ENCODE measurements around the gene ABHD17C. TPM values are rescaled to one million over a fixed set of nuclear protein-coding genes. Genes with fewer than 3 reads are reported as not detected.

ABHD17C gene
- total RNA-seq, 4 donors from 2014 or later = 1.1 to 4.3 (median 2.1) TPM

- no peak for TF ChIP-seq CTCF (IDR thresholded peaks at IDR 0.05)
- no peak for DNase-seq (ENCODE audit: low spot score)
Observed at GRCh38 chr15:80789796-80790195, 94.7 kb downstream of the ABHD17C start.

GRCh38 chr15:80790236-80790635 lies 95.1 kb downstream of the ABHD17C start:
- DNase-seq (ENCODE audit: low spot score) = no peak
- no peak for ATAC-seq (ENCODE audit: low FRiP score)
- TF ChIP-seq CTCF (IDR thresholded peaks at IDR 0.05) = no peak

More at GRCh38 chr15:80789796-80790195, 94.7 kb downstream of the ABHD17C start:
- no peak for ATAC-seq (ENCODE audit: low FRiP score)

- DNase-seq (ENCODE audit: low spot score) (no peak), ATAC-seq (ENCODE audit: low FRiP score) (no peak)
- no peak for TF ChIP-seq CTCF (IDR thresholded peaks at IDR 0.05)
Observed at GRCh38 chr15:80791004-80791403, 95.9 kb downstream of the ABHD17C start.

GRCh38 chr15:80796407-80796806 lies 101.3 kb downstream of the ABHD17C start:
- TF ChIP-seq CTCF (IDR thresholded peaks at IDR 0.05) = no peak
- no peak for ATAC-seq (ENCODE audit: low FRiP score)
- DNase-seq (ENCODE audit: low spot score) = no peak

GRCh38 chr15:80798911-80799310 lies 103.8 kb downstream of the ABHD17C start:
- DNase-seq (ENCODE audit: low spot score) (no peak), ATAC-seq (ENCODE audit: low FRiP score) (no peak)
- TF ChIP-seq CTCF (IDR thresholded peaks at IDR 0.05) = no peak

- DNase-seq (ENCODE audit: low spot score) (no peak), ATAC-seq (ENCODE audit: low FRiP score) (no peak)
- no peak for TF ChIP-seq CTCF (IDR thresholded peaks at IDR 0.05)
Observed at GRCh38 chr15:80800067-80800466, 105.0 kb downstream of the ABHD17C start.

GRCh38 chr15:80801891-80802680 lies 107.0 kb downstream of the ABHD17C start:
- TF ChIP-seq CTCF (IDR thresholded peaks at IDR 0.05) = no peak
- no peak for DNase-seq (ENCODE audit: low spot score)
- no peak for ATAC-seq (ENCODE audit: low FRiP score)
